Ammon's horn (tissue), 1 donor: ENCODE data around the gene CCDC141.
A peak's percentile ranks its signal among the peaks of the same experiment; 100 is the strongest.

Experiments used
- DNase-seq: peaks from one replicate; pipeline ENCODE4 v3.0.0-alpha.2; 2016; ENCODE audit warnings: low spot score

The CCDC141 gene

GRCh38 chr2:178827739-178828485, 222.0 kb downstream of the CCDC141 start:
- no peak for DNase-seq

- no peak for DNase-seq
These were observed 222.8 kb downstream of the CCDC141 start for GRCh38 chr2:178827111-178827510.

GRCh38 chr2:178825183-178825582, 224.8 kb downstream of the CCDC141 start:
- DNase-seq, result no peak

- no peak for DNase-seq
These were observed 225.8 kb downstream of the CCDC141 start for GRCh38 chr2:178824181-178824580.

- DNase-seq, result no peak
These were observed 229.9 kb downstream of the CCDC141 start for GRCh38 chr2:178819992-178820391.

- no peak for DNase-seq
These were observed 230.6 kb downstream of the CCDC141 start for GRCh38 chr2:178819147-178819875.

- no peak for DNase-seq
These were observed 238.0 kb downstream of the CCDC141 start for GRCh38 chr2:178811901-178812300.

- DNase-seq, result no peak
These were observed 238.9 kb downstream of the CCDC141 start for GRCh38 chr2:178811045-178811444.

- no peak for DNase-seq
These were observed 239.5 kb downstream of the CCDC141 start for GRCh38 chr2:178810422-178810821.

GRCh38 chr2:178807227-178808008, 242.5 kb downstream of the CCDC141 start, which contains the start of gene TTN:
Gene TTN, minus strand, starts transcription at chr2:178807423. Its CDS starts 2,781 bp downstream, at chr2:178804642.
- DNase-seq, result no peak

- DNase-seq, result no peak
These were observed 243.4 kb downstream of the CCDC141 start for GRCh38 chr2:178806543-178806942.

- DNase-seq, result no peak
These were observed 244.5 kb downstream of the CCDC141 start for GRCh38 chr2:178805457-178805856.

GRCh38 chr2:178804791-178805190, 245.1 kb downstream of the CCDC141 start:
- DNase-seq, result no peak

- DNase-seq, result no peak
These were observed 249.4 kb downstream of the CCDC141 start for GRCh38 chr2:178800510-178800909.

- no peak for DNase-seq
These were observed 250.6 kb downstream of the CCDC141 start for GRCh38 chr2:178799305-178799704.

- DNase-seq, result peak; percentile 27
These were observed 253.8 kb downstream of the CCDC141 start for GRCh38 chr2:178796079-178796677.

- no peak for DNase-seq
These were observed 262.0 kb downstream of the CCDC141 start for GRCh38 chr2:178787934-178788333.

- no peak for DNase-seq
These were observed 262.8 kb downstream of the CCDC141 start for GRCh38 chr2:178787155-178787554.

- no peak for DNase-seq
These were observed 266.0 kb downstream of the CCDC141 start for GRCh38 chr2:178783889-178784288.

GRCh38 chr2:178782236-178782635, 267.7 kb downstream of the CCDC141 start:
- no peak for DNase-seq
